Fibroblast of lung (primary cell): ENCODE results near the gene TP53AIP1. TPM values are rescaled to one million over a fixed set of nuclear protein-coding genes. Genes with fewer than 3 reads are reported as not detected.

Source experiments
- DNase-seq, 2 donors: peaks; one replicate each; pipeline versions ENCODE4 v3.0.0 to v3.0.0-alpha.2; 2010; ENCODE audit warnings: low read depth in 2 of 2
- H2AFZ ChIP-seq: 2 replicates; pipeline ENCODE4 v1.5.1; 2012; ENCODE audit warnings: low read length, control low read depth, inconsistent platforms
- H3K27ac ChIP-seq: 2 replicates; pipeline ENCODE4 v1.5.1; 2011; ENCODE audit warnings: low read length, control low read depth; ENCODE audit not compliant: insufficient read depth
- H3K27me3 ChIP-seq: 2 replicates; pipeline ENCODE4 v1.5.1; 2011; ENCODE audit warnings: mild to moderate bottlenecking, low read length; ENCODE audit not compliant: control insufficient read depth, insufficient read depth
- H3K36me3 ChIP-seq: 2 replicates; pipeline ENCODE4 v1.5.1; 2011; ENCODE audit warnings: low read length; ENCODE audit not compliant: control insufficient read depth, insufficient read depth
- H3K4me1 ChIP-seq: 2 replicates; pipeline ENCODE4 v1.5.1; 2011; ENCODE audit warnings: low read length; ENCODE audit not compliant: control insufficient read depth, insufficient read depth; ENCODE audit errors: extremely low read depth
- H3K4me2 ChIP-seq: 2 replicates; pipeline ENCODE4 v1.5.1; 2011; ENCODE audit warnings: low read length, control low read depth; ENCODE audit not compliant: insufficient read depth; ENCODE audit errors: extremely low read depth
- H3K4me3 ChIP-seq, 4 experiments: fragments of 200-600 bp in 1 of 4; sonication (generic) in 1 of 4; replicated peaks in 1 of 4; 2 replicates each; pipeline ENCODE4 v1.5.1; 2011 to 2016; ENCODE audit warnings: low read length in 4 of 4, low read depth in 3 of 4, mild to moderate bottlenecking in 3 of 4, control low read depth in 2 of 4, inconsistent platforms in 1 of 4, mixed read lengths in 1 of 4; ENCODE audit not compliant: insufficient read depth in 1 of 4; ENCODE audit errors: control extremely low read depth in 1 of 4
- H3K79me2 ChIP-seq: 2 replicates; pipeline ENCODE4 v1.5.1; 2012; ENCODE audit warnings: mild to moderate bottlenecking, low read length, inconsistent platforms; ENCODE audit not compliant: control insufficient read depth, insufficient read depth
- H3K9ac ChIP-seq: 2 replicates; pipeline ENCODE4 v1.5.1; 2011; ENCODE audit warnings: mild to moderate bottlenecking, low read length, control low read depth; ENCODE audit not compliant: insufficient read depth
- H3K9me3 ChIP-seq: 2 replicates; pipeline ENCODE4 v1.5.1; 2012; ENCODE audit warnings: low read depth, low read length; ENCODE audit not compliant: control insufficient read depth, insufficient read depth
- H4K20me1 ChIP-seq: 2 replicates; pipeline ENCODE4 v1.5.1; 2011; ENCODE audit warnings: low read length; ENCODE audit not compliant: control insufficient read depth, insufficient read depth; ENCODE audit errors: extremely low read depth
- CTCF ChIP-seq, 2 donors: IDR thresholded peaks in 1 of 2; conservative IDR thresholded peaks in 1 of 2; 1 replicate in 1 of 2; 2 replicates in 1 of 2; pipeline ENCODE4 v1.5.1; 2011 to 2012; ENCODE audit warnings: low read length in 2 of 2, control low read depth in 1 of 2, inconsistent platforms in 1 of 2, low read depth in 1 of 2, mild to moderate bottlenecking in 1 of 2
- EZH2 ChIP-seq: IDR thresholded peaks from 2 replicates; pipeline ENCODE4 v1.5.1; 2012; ENCODE audit warnings: low read length, control low read depth, mild to moderate bottlenecking; ENCODE audit errors: missing control alignments
- polyA plus RNA-seq, 2 donors: library from polyadenylated mRNA; depleted of rRNA in 1 of 2; stranded (reverse) in 1 of 2; unstranded in 1 of 2; fragments of >200 nt; gene quantifications; 2 replicates each; pipeline ENCODE4 v1.2.1, GENCODE V29; 2011 to 2012; ENCODE audit warnings: missing spikeins in 1 of 2
- total RNA-seq: library from RNA; depleted of rRNA; stranded (reverse); fragments of >200 nt; gene quantifications from 2 replicates; pipeline ENCODE4 v1.2.1, GENCODE V29; 2014

The TP53AIP1 gene
- total and polyA plus RNA-seq, 2 donors (not counting 1 experiment from before 2014, with no cell fraction given), result not detected

GRCh38 chr11:128927683-128928336 lies 14.9 kb downstream of the TP53AIP1 start:
- H3K4me3 ChIP-seq, result no peak overlapping the region
- H3K27me3 ChIP-seq, result no peaks in the 10 kb centered on the region
- H3K9me3 ChIP-seq, result no peaks in the 10 kb centered on the region
- TF ChIP-seq CTCF (conservative IDR thresholded peaks at IDR 0.05 in 1 of 2, IDR thresholded peaks at IDR 0.05 in 1 of 2; ENCODE audit: low read depth in 1 of 2, low read length in 2 of 2) (no peak), EZH2 (no peak)
- no peak overlapping the region for H2AFZ ChIP-seq
- H3K79me2 ChIP-seq, result no peaks in the 10 kb centered on the region
- H3K36me3 ChIP-seq, result no peaks in the 10 kb centered on the region
- no peak for DNase-seq
- H4K20me1 ChIP-seq, result no peaks in the 10 kb centered on the region
- H3K4me2 ChIP-seq, result no peak overlapping the region
- no peaks in the 10 kb centered on the region for H3K4me1 ChIP-seq
- no peak overlapping the region for H3K27ac ChIP-seq
- H3K9ac ChIP-seq, result no peak overlapping the region

GRCh38 chr11:128927108-128927461 lies 15.6 kb downstream of the TP53AIP1 start:
- no peak overlapping the region for H3K4me2 ChIP-seq
- no peaks in the 10 kb centered on the region for H3K9me3 ChIP-seq

GRCh38 chr11:128926437-128927107 lies 16.1 kb downstream of the TP53AIP1 start:
- TF ChIP-seq CTCF (conservative IDR thresholded peaks at IDR 0.05 in 1 of 2, IDR thresholded peaks at IDR 0.05 in 1 of 2; ENCODE audit: low read depth in 1 of 2, low read length in 2 of 2), result no peak
- TF ChIP-seq EZH2, result no peak
- Histone ChIP-seq H2AFZ (no peak overlapping the region), H4K20me1 (no peaks in the 10 kb centered on the region), H3K4me2 (no peak overlapping the region), H3K79me2 (no peaks in the 10 kb centered on the region), H3K9ac (no peak overlapping the region), H3K4me3 (no peak overlapping the region), H3K36me3 (no peaks in the 10 kb centered on the region), H3K9me3 (no peaks in the 10 kb centered on the region), H3K27ac (no peak overlapping the region), H3K27me3 (no peaks in the 10 kb centered on the region), H3K4me1 (no peaks in the 10 kb centered on the region)
- DNase-seq, result no peak

More at GRCh38 chr11:128927108-128927461, 15.6 kb downstream of the TP53AIP1 start:
- Histone ChIP-seq H3K27ac (no peak overlapping the region), H3K27me3 (no peaks in the 10 kb centered on the region), H4K20me1 (no peaks in the 10 kb centered on the region), H2AFZ (no peak overlapping the region), H3K36me3 (no peaks in the 10 kb centered on the region), H3K4me3 (no peak overlapping the region), H3K79me2 (no peaks in the 10 kb centered on the region), H3K4me1 (no peaks in the 10 kb centered on the region), H3K9ac (no peak overlapping the region)
- TF ChIP-seq EZH2 (no peak), CTCF (conservative IDR thresholded peaks at IDR 0.05 in 1 of 2, IDR thresholded peaks at IDR 0.05 in 1 of 2; ENCODE audit: low read depth in 1 of 2, low read length in 2 of 2) (no peak)
- no peak for DNase-seq
